Measurements from ENCODE around the gene PAGE3. TPM values are rescaled to one million over a fixed set of nuclear protein-coding genes. Genes with fewer than 3 reads are reported as not detected.
A peak's percentile ranks its signal among the peaks of the same experiment; 100 is the strongest.

Gene PAGE3
- total and polyA plus RNA-seq, 2 of the 13 experiments (the other 11 are each of a cell fraction or from before 2014, with no cell fraction given) = not detected

- BruUV-seq (replicated peaks) = no TSS peak
These were observed 51.3 kb downstream of the PAGE3 start for GRCh38 chrX:55213381-55213780.

GRCh38 chrX:55210931-55211677, 53.6 kb downstream of the PAGE3 start:
- Histone ChIP-seq H3K36me3 (replicated peaks in 1 of 2; ENCODE audit: control insufficient read depth in 1 of 2, insufficient read depth in 2 of 2, low read length in 2 of 2) (no peaks in the 10 kb centered on the region), H3K27ac (ENCODE audit: extremely low read length, insufficient read depth, low read length) (no peak overlapping the region), H3K4me3 (replicated peaks in 1 of 3; ENCODE audit: insufficient read depth in 1 of 3, low read depth in 2 of 3, low read length in 3 of 3) (peak overlapping the region in 2 of 3 experiments; percentile 29 to 34; a peak in 4 of 6 replicates), H3K9me3 (ENCODE audit: low read length) (no peaks in the 10 kb centered on the region), H4K20me1 (ENCODE audit: insufficient read depth, low read length) (no peaks in the 10 kb centered on the region), H3K9ac (ENCODE audit: insufficient read depth, low read depth, low read length) (no peak overlapping the region), H3K27me3 (ENCODE audit: control insufficient read depth in 1 of 2, insufficient read depth in 2 of 2, low read length in 2 of 2) (no peaks in the 10 kb centered on the region), H3K4me1 (ENCODE audit: insufficient read depth, low read length) (no peaks in the 10 kb centered on the region), H3K79me2 (ENCODE audit: insufficient read depth, low read length) (no peaks in the 10 kb centered on the region), H3K4me2 (ENCODE audit: low read depth, low read length) (peak overlapping the region; percentile 50), H2AFZ (ENCODE audit: low read length) (peak overlapping the region; percentile 27)
- no TSS peak for BruUV-seq (replicated peaks)
- DNase-seq (ENCODE audit: low spot score) (peak; percentile 41), ATAC-seq (peak; percentile 93), FAIRE-seq (peak; percentile 77)
- ChIA-PET POLR2A (no interaction called here), CTCF (ENCODE audit: low intra/inter-chr PET ratio, low total read pairs) (interaction anchor here (1.4 kb wide), 1 partner anchor 76 kb away, joined by 6 read pairs; no protein-coding TSS in a partner anchor)
- intact Hi-C loops (cut with micrococcal nuclease; ENCODE audit: unreplicated experiment) (loop anchor here (1.0 kb wide), 1 partner anchor 76 kb away; no protein-coding TSS in a partner anchor), in situ Hi-C loops (cut with HindIII; ENCODE audit: extremely low pct_ligation_motif_present, low pct_unique_long_range_greater_than_20kb) (no loop called here)
- 5% methylated on average over 8 of the region's 13 CpGs for whole genome bisulfite sequencing (ENCODE audit: low lambda C conversion rate)
- TF ChIP-seq SP5 (CRISPR knock-in tag; IDR thresholded peaks at IDR 0.05; ENCODE audit: borderline replicate concordance, low read depth) = no peak
- peak; percentile 65 for TF ChIP-seq NFYC (CRISPR knock-in tag; IDR thresholded peaks at IDR 0.05)
- TF ChIP-seq ZNF20 (CRISPR knock-in tag; IDR thresholded peaks at IDR 0.05) = 0 out of 2 replicates have a peak, but pooled peaks have one; percentile 28
- 0 out of 2 replicates have a peak, but pooled peaks have one; percentile 24 for TF ChIP-seq RFXAP (CRISPR knock-in tag; IDR thresholded peaks at IDR 0.05; ENCODE audit: borderline replicate concordance)
- no peak for TF ChIP-seq ZNF710 (CRISPR knock-in tag; IDR thresholded peaks at IDR 0.05; ENCODE audit: borderline replicate concordance)
- TF ChIP-seq ZMYM4 (CRISPR knock-in tag; IDR thresholded peaks at IDR 0.05) = peak; percentile 50; the same call in 1 of the 2 replicates
- TF ChIP-seq CTCF (CRISPR knock-in tag; IDR thresholded peaks at IDR 0.05) = peak; percentile 18; the same call in 1 of the 2 replicates
- peak; percentile 77 for TF ChIP-seq NFYB (CRISPR knock-in tag; IDR thresholded peaks at IDR 0.05)
- TF ChIP-seq STAG1 (CRISPR knock-in tag; IDR thresholded peaks at IDR 0.05) = peak; percentile 23; the same call in 1 of the 2 replicates
- TF ChIP-seq NR2F1 (CRISPR knock-in tag; IDR thresholded peaks at IDR 0.05) = peak in 1 of 2 experiments; percentile 43; a peak in 2 of 4 replicates
- TF ChIP-seq TGIF2 (CRISPR knock-in tag; IDR thresholded peaks at IDR 0.05) = no peak

More at GRCh38 chrX:55213381-55213780, 51.3 kb downstream of the PAGE3 start:
- DNase-seq (ENCODE audit: low spot score) = no peak
- H3K9ac ChIP-seq (ENCODE audit: insufficient read depth, low read depth, low read length) = no peak overlapping the region
- H3K79me2 ChIP-seq (ENCODE audit: insufficient read depth, low read length) = no peaks in the 10 kb centered on the region
- intact Hi-C loops (cut with micrococcal nuclease; ENCODE audit: unreplicated experiment) (no loop called here), in situ Hi-C loops (cut with HindIII; ENCODE audit: extremely low pct_ligation_motif_present, low pct_unique_long_range_greater_than_20kb) (no loop called here)
- H3K36me3 ChIP-seq (replicated peaks in 1 of 2; ENCODE audit: control insufficient read depth in 1 of 2, insufficient read depth in 2 of 2, low read length in 2 of 2) = no peaks in the 10 kb centered on the region
- no peak overlapping the region for H3K27ac ChIP-seq (ENCODE audit: extremely low read length, insufficient read depth, low read length)
- no peak overlapping the region for H3K4me3 ChIP-seq (replicated peaks in 1 of 3; ENCODE audit: insufficient read depth in 1 of 3, low read depth in 2 of 3, low read length in 3 of 3)
- TF ChIP-seq EP300 (IDR thresholded peaks at IDR 0.05; ENCODE audit: low read depth in 2 of 2, low read length in 2 of 2) (no peak), EP300 (CRISPR knock-in tag; IDR thresholded peaks at IDR 0.05; ENCODE audit: borderline replicate concordance) (no peak)
- no peaks in the 10 kb centered on the region for H3K4me1 ChIP-seq (ENCODE audit: insufficient read depth, low read length)
- CTCF ChIA-PET (ENCODE audit: low intra/inter-chr PET ratio, low total read pairs) = no interaction called here
- no peak overlapping the region for H2AFZ ChIP-seq (ENCODE audit: low read length)
- no peaks in the 10 kb centered on the region for H4K20me1 ChIP-seq (ENCODE audit: insufficient read depth, low read length)
- FAIRE-seq = no peak
- H3K27me3 ChIP-seq (ENCODE audit: control insufficient read depth in 1 of 2, insufficient read depth in 2 of 2, low read length in 2 of 2) = no peaks in the 10 kb centered on the region
- POLR2A ChIA-PET = no interaction called here
- H3K4me2 ChIP-seq (ENCODE audit: low read depth, low read length) = no peak overlapping the region
- no peaks in the 10 kb centered on the region for H3K9me3 ChIP-seq (ENCODE audit: low read length)
- no peak for ATAC-seq
- 41% methylated on average over 3 of the region's 3 CpGs for WGBS (ENCODE audit: low lambda C conversion rate)
